GM21381 (cell line): ENCODE measurements around the gene MACO1.
"Not testable (repeated sequence)": the region's sequence is repeated elsewhere in the genome, so short reads cannot be mapped to it uniquely, and the experiment has no call there.

Experiments
- ATAC-seq: cut with Tn5 transposase; IDR thresholded peaks from one replicate; pipeline ENCODE4 v1.9.1; 2021; ENCODE audit warnings: mild to moderate bottlenecking, moderate library complexity; ENCODE audit not compliant: unreplicated experiment

The MACO1 gene

GRCh38 chr1:25430073-25430966 is at the start of gene MACO1:
MACO1 (plus strand) TSS chr1:25430897; CDS start chr1:25431099, 202 bp downstream.
- peak; percentile 79 for ATAC-seq

- not testable (repeated sequence) for ATAC-seq
These were observed 48.2 kb upstream of the MACO1 start for GRCh38 chr1:25382543-25382942.

GRCh38 chr1:25383090-25383489 is 47.6 kb upstream of the MACO1 start:
- not testable (repeated sequence) for ATAC-seq

- ATAC-seq: not testable (repeated sequence)
These were observed 46.8 kb upstream of the MACO1 start for GRCh38 chr1:25383875-25384274.

GRCh38 chr1:25387096-25387495 is 43.6 kb upstream of the MACO1 start:
- ATAC-seq: not testable (repeated sequence)

- ATAC-seq: not testable (repeated sequence)
These were observed 42.0 kb upstream of the MACO1 start for GRCh38 chr1:25388691-25389090.

- not testable (repeated sequence) for ATAC-seq
These were observed 41.0 kb upstream of the MACO1 start for GRCh38 chr1:25389721-25390120.

- ATAC-seq: no peak
These were observed 37.9 kb upstream of the MACO1 start for GRCh38 chr1:25392841-25393240.

- not testable (repeated sequence) for ATAC-seq
These were observed 33.1 kb upstream of the MACO1 start for GRCh38 chr1:25397549-25397948.

- ATAC-seq: not testable (repeated sequence)
These were observed 32.6 kb upstream of the MACO1 start for GRCh38 chr1:25398079-25398478.

- ATAC-seq: not testable (repeated sequence)
These were observed 27.5 kb upstream of the MACO1 start for GRCh38 chr1:25402947-25403803.

- not testable (repeated sequence) for ATAC-seq
These were observed 24.9 kb upstream of the MACO1 start for GRCh38 chr1:25405731-25406305.

- not testable (repeated sequence) for ATAC-seq
These were observed 20.9 kb upstream of the MACO1 start for GRCh38 chr1:25409641-25410427.

GRCh38 chr1:25412872-25413623 is 17.6 kb upstream of the MACO1 start:
- not testable (repeated sequence) for ATAC-seq

GRCh38 chr1:25414157-25414556 is 16.5 kb upstream of the MACO1 start:
- ATAC-seq: not testable (repeated sequence)

GRCh38 chr1:25414578-25414977 is 16.1 kb upstream of the MACO1 start:
- not testable (repeated sequence) for ATAC-seq

- not testable (repeated sequence) for ATAC-seq
These were observed 13.4 kb upstream of the MACO1 start for GRCh38 chr1:25417280-25417679.

GRCh38 chr1:25419339-25419738 is 11.4 kb upstream of the MACO1 start:
- ATAC-seq: not testable (repeated sequence)

- ATAC-seq: not testable (repeated sequence)
These were observed 10.0 kb upstream of the MACO1 start, which contains the start of gene RHCE for GRCh38 chr1:25420715-25421114. RHCE (minus strand) TSS chr1:25420825; CDS start chr1:25420786, 39 bp downstream.
